ENCODE data around the gene SPIRE1.

DNA sequence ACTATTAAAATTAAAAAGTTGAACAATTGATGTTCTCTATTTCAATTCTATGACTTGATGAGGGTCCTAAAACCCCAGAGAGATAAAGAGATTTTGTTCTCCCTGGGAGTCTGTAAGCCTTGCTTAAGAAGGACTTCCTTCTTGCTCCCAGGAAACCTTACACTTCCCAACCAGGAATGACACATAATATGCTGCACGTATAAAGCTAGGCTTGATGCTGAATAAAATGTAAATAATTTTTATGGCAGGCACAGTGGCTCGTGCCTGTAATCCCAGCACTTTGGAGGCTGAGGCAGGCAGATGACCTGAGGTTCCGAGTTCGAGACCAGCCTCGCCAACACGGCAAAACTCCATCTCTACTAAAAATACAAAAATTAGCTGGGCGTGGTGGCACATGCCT is 27.8 kb downstream of the SPIRE1 start:
- TF ChIP-seq, protein P1, sequence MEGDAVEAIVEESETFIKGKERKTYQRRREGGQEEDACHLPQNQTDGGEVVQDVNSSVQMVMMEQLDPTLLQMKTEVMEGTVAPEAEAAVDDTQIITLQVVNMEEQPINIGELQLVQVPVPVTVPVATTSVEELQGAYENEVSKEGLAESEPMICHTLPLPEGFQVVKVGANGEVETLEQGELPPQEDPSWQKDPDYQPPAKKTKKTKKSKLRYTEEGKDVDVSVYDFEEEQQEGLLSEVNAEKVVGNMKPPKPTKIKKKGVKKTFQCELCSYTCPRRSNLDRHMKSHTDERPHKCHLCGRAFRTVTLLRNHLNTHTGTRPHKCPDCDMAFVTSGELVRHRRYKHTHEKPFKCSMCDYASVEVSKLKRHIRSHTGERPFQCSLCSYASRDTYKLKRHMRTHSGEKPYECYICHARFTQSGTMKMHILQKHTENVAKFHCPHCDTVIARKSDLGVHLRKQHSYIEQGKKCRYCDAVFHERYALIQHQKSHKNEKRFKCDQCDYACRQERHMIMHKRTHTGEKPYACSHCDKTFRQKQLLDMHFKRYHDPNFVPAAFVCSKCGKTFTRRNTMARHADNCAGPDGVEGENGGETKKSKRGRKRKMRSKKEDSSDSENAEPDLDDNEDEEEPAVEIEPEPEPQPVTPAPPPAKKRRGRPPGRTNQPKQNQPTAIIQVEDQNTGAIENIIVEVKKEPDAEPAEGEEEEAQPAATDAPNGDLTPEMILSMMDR (IDR thresholded peaks at IDR 0.05) = no peak
- no peak for TF ChIP-seq POLR2A (IDR thresholded peaks at IDR 0.05)
